IMR-90 (cell line): ENCODE results near the gene VSTM5. TPM values are rescaled to one million over a fixed set of nuclear protein-coding genes. Genes with fewer than 3 reads are reported as not detected.

Source experiments
- ATAC-seq: fragments of 200-7000 bp; cut with Tn5 transposase; 2 replicates; pipeline ENCODE4 v1.9.1; 2020; ENCODE audit warnings: low read depth, mild to moderate bottlenecking, moderate library complexity
- BruUV-seq: library from RNA; stranded (reverse); fragments of 400-500 nt; replicated peaks from 2 replicates; lab custom pipeline; 2021; lab: Mats Ljungman, UMichigan
- CTCF ChIA-PET: fragments of 300-600 bp; formaldehyde crosslinking; extraction: SDS; loops from one replicate; lab custom pipeline; 2021; ENCODE audit warnings: antibody characterized with exemption; lab: Yijun Ruan, JAX
- POLR2A ChIA-PET: fragments of 300-600 bp; sonication (Branson Sonifier 250); formaldehyde crosslinking; loops from one replicate; lab custom pipeline; 2022; ENCODE audit warnings: antibody characterized with exemption; ENCODE audit not compliant: unreplicated experiment; lab: Charles Lee
- DNase-seq: peaks from one replicate; pipeline ENCODE4 v3.0.0; 2013
- H2AFZ ChIP-seq: replicated peaks from 2 replicates; pipeline ENCODE3; 2013; ENCODE audit warnings: low read length, mild to moderate bottlenecking; ENCODE audit not compliant: poor library complexity
- H2AK5ac ChIP-seq: 2 replicates; pipeline ENCODE4 v1.6.1; 2013; ENCODE audit warnings: low read depth, low read length, inconsistent platforms
- H2AK9ac ChIP-seq: replicated peaks from 2 replicates; pipeline ENCODE3; 2013; ENCODE audit warnings: mild to moderate bottlenecking, low read depth, low read length, moderate library complexity; ENCODE audit not compliant: poor library complexity
- H2BK120ac ChIP-seq: 2 replicates; pipeline ENCODE4 v1.6.1; 2013; ENCODE audit warnings: low read depth, low read length, inconsistent platforms
- H2BK15ac ChIP-seq: 3 replicates; pipeline ENCODE4 v1.6.1; 2013; ENCODE audit warnings: low read depth, low read length, inconsistent platforms
- H2BK20ac ChIP-seq: 2 replicates; pipeline ENCODE4 v1.6.1; 2013; ENCODE audit warnings: low read depth, mild to moderate bottlenecking, inconsistent platforms, low read length, moderate library complexity
- H2BK5ac ChIP-seq: 2 replicates; pipeline ENCODE4 v1.6.1; 2013; ENCODE audit warnings: mild to moderate bottlenecking, low read depth, low read length, inconsistent platforms; ENCODE audit not compliant: poor library complexity, severe bottlenecking
- H3K14ac ChIP-seq: replicated peaks from 2 replicates; pipeline ENCODE4 v1.6.1; 2013; ENCODE audit warnings: low read depth, low read length, inconsistent platforms
- H3K18ac ChIP-seq: 2 replicates; pipeline ENCODE4 v1.6.1; 2013; ENCODE audit warnings: low read depth, low read length, control low read depth
- H3K23ac ChIP-seq: 2 replicates; pipeline ENCODE4 v1.6.1; 2013; ENCODE audit warnings: low read depth, low read length, inconsistent platforms
- H3K27ac ChIP-seq: 2 replicates; pipeline ENCODE4 v1.5.1; 2013; ENCODE audit warnings: mild to moderate bottlenecking, control low read depth, low read length; ENCODE audit not compliant: insufficient read depth
- H3K27me3 ChIP-seq: 2 replicates; pipeline ENCODE4 v1.6.1; 2013; ENCODE audit warnings: low read length; ENCODE audit not compliant: control insufficient read depth, insufficient read depth
- H3K36me3 ChIP-seq: 2 replicates; pipeline ENCODE4 v1.6.1; 2013; ENCODE audit warnings: low read length, mixed read lengths; ENCODE audit not compliant: control insufficient read depth, insufficient read depth
- H3K4ac ChIP-seq: 2 replicates; pipeline ENCODE4 v1.6.1; 2013; ENCODE audit warnings: low read depth, low read length, inconsistent platforms
- H3K4me1 ChIP-seq: 2 replicates; pipeline ENCODE4 v1.6.1; 2013; ENCODE audit warnings: low read length, mixed read lengths; ENCODE audit not compliant: control insufficient read depth, insufficient read depth
- H3K4me2 ChIP-seq: 2 replicates; pipeline ENCODE4 v1.6.1; 2013; ENCODE audit warnings: low read depth, mild to moderate bottlenecking, control low read depth, low read length, moderate library complexity
- H3K4me3 ChIP-seq: 2 replicates; pipeline ENCODE4 v1.5.1; 2013; ENCODE audit warnings: low read depth, mild to moderate bottlenecking, control low read depth, low read length, moderate library complexity; ENCODE audit not compliant: insufficient read depth
- H3K56ac ChIP-seq: 2 replicates; pipeline ENCODE4 v1.6.1; 2013; ENCODE audit warnings: low read length, inconsistent platforms; ENCODE audit not compliant: insufficient read depth; ENCODE audit errors: extremely low read depth
- H3K79me1 ChIP-seq, 2 experiments: 2 replicates each; pipeline ENCODE4 v1.6.1; 2013; ENCODE audit warnings: low read length in 2 of 2, inconsistent platforms in 1 of 2, low read depth in 1 of 2
- H3K9ac ChIP-seq: 2 replicates; pipeline ENCODE4 v1.6.1; 2013; ENCODE audit warnings: low read depth, low read length, control low read depth
- H3K9me1 ChIP-seq: 2 replicates; pipeline ENCODE4 v1.6.1; 2013; ENCODE audit warnings: low read length, inconsistent platforms; ENCODE audit not compliant: insufficient read depth
- H3K9me3 ChIP-seq: 2 replicates; pipeline ENCODE4 v1.6.1; 2013; ENCODE audit warnings: low read length; ENCODE audit not compliant: control insufficient read depth, insufficient read depth
- H4K20me1 ChIP-seq: 2 replicates; pipeline ENCODE4 v1.6.1; 2013; ENCODE audit warnings: low read length, inconsistent platforms; ENCODE audit not compliant: insufficient read depth
- H4K5ac ChIP-seq: 2 replicates; pipeline ENCODE4 v1.6.1; 2013; ENCODE audit warnings: mild to moderate bottlenecking, low read depth, low read length, control low read depth
- H4K8ac ChIP-seq, 2 experiments: 2 replicates each; pipeline ENCODE4 v1.6.1; 2013; ENCODE audit warnings: low read depth in 2 of 2, low read length in 2 of 2, control low read depth in 1 of 2, inconsistent platforms in 1 of 2
- H4K91ac ChIP-seq: 2 replicates; pipeline ENCODE4 v1.6.1; 2013; ENCODE audit warnings: low read depth, low read length, inconsistent platforms; ENCODE audit not compliant: insufficient read depth
- BHLHE40 ChIP-seq: fragments of 150-350 bp; IDR thresholded peaks from 2 replicates; pipeline ENCODE4 v1.6.1; 2016; ENCODE audit warnings: mild to moderate bottlenecking, low read depth, low read length
- CEBPB ChIP-seq: IDR thresholded peaks from 2 replicates; pipeline ENCODE4 v1.6.1; 2012; ENCODE audit warnings: low read depth, low read length, improper control_type of control experiment
- CHD1 ChIP-seq: IDR thresholded peaks from 2 replicates; pipeline ENCODE4 v1.6.1; 2012; ENCODE audit warnings: low read depth, low read length, improper control_type of control experiment
- CTCF ChIP-seq: conservative IDR thresholded peaks from 2 replicates; pipeline ENCODE4 v1.5.1; 2012; ENCODE audit warnings: mild to moderate bottlenecking, low read depth, low read length, improper control_type of control experiment
- ELK1 ChIP-seq: fragments of 150-350 bp; IDR thresholded peaks from 2 replicates; pipeline ENCODE4 v1.6.1; 2016; ENCODE audit warnings: low read depth, mild to moderate bottlenecking, low read length, moderate library complexity, borderline replicate concordance
- FOS ChIP-seq: fragments of 150-350 bp; IDR thresholded peaks from 2 replicates; pipeline ENCODE4 v1.6.1; 2016; ENCODE audit warnings: low read depth, low read length
- MAFK ChIP-seq: IDR thresholded peaks from 2 replicates; pipeline ENCODE4 v1.6.1; 2012; ENCODE audit warnings: low read depth, low read length, improper control_type of control experiment
- MAZ ChIP-seq: IDR thresholded peaks from 2 replicates; pipeline ENCODE4 v1.6.1; 2012; ENCODE audit warnings: low read depth, mild to moderate bottlenecking, low read length, improper control_type of control experiment, moderate library complexity, borderline replicate concordance
- MXI1 ChIP-seq: IDR thresholded peaks from 2 replicates; pipeline ENCODE4 v1.6.1; 2012; ENCODE audit warnings: low read depth, mild to moderate bottlenecking, low read length, moderate library complexity, borderline replicate concordance
- NFE2L2 ChIP-seq: fragments of 150-350 bp; IDR thresholded peaks from 2 replicates; pipeline ENCODE4 v1.6.1; 2016; ENCODE audit warnings: low read depth, mild to moderate bottlenecking, low read length
- POLR2A ChIP-seq: IDR thresholded peaks from 2 replicates; pipeline ENCODE4 v1.6.1; 2012; ENCODE audit warnings: mild to moderate bottlenecking, low read depth, low read length
- RAD21 ChIP-seq: IDR thresholded peaks from 2 replicates; pipeline ENCODE4 v1.6.1; 2012; ENCODE audit warnings: low read length, improper control_type of control experiment
- RCOR1 ChIP-seq: IDR thresholded peaks from 2 replicates; pipeline ENCODE4 v1.6.1; 2012; ENCODE audit warnings: mild to moderate bottlenecking, low read length, improper control_type of control experiment; ENCODE audit not compliant: insufficient replicate concordance
- RFX5 ChIP-seq: IDR thresholded peaks from 2 replicates; pipeline ENCODE4 v1.8.0; 2012; ENCODE audit warnings: low read depth, mild to moderate bottlenecking, low read length, moderate library complexity
- SMC3 ChIP-seq: fragments of 150-350 bp; IDR thresholded peaks from 2 replicates; pipeline ENCODE4 v1.6.1; 2016; ENCODE audit warnings: low read depth, mild to moderate bottlenecking, antibody characterized with exemption, low read length, moderate library complexity
- USF2 ChIP-seq: fragments of 150-350 bp; IDR thresholded peaks from 2 replicates; pipeline ENCODE4 v1.6.1; 2017; ENCODE audit warnings: mild to moderate bottlenecking, antibody characterized with exemption, low read length, low read depth
- WGBS, 2 experiments: methylation state at CpG; one replicate each; pipeline versions ENCODE4 v1.1.5 to v1.1.7; 2013; ENCODE audit warnings: missing lambda C conversion rate in 2 of 2; ENCODE audit not compliant: insufficient read length in 1 of 2; ENCODE audit errors: extremely low coverage in 2 of 2; 5-methylcytosine and 5-hydroxymethylcytosine counted together
- dilution Hi-C: fragments of 300-500 bp; cut with HindIII; formaldehyde crosslinking; loops from one replicate; pipeline ENCODE4 v1.14.3; 2018; ENCODE audit warnings: low sequenced_read_pairs; ENCODE audit not compliant: unreplicated experiment
- in situ Hi-C: fragments of 300-500 bp; cut with MboI; formaldehyde crosslinking; loops from 3 replicates; pipeline ENCODE4 v1.14.3; 2019; ENCODE audit warnings: low sequenced_read_pairs, inconsistent platforms, mixed read lengths
- intact Hi-C: fragments of 100-400 bp; cut with micrococcal nuclease; formaldehyde crosslinking; loops from 2 replicates; pipeline ENCODE4 v1.10.0; 2022
- polyA plus RNA-seq, 3 experiments: library from polyadenylated mRNA; depleted of rRNA; stranded (reverse); fragments of >200 nt; gene quantifications; 2 replicates each; pipeline ENCODE4 v1.2.3, GENCODE V29; 2012; ENCODE audit warnings: low replicate concordance in 1 of 3
- total RNA-seq: library from RNA; depleted of rRNA; stranded (reverse); fragments of >200 nt; gene quantifications from 2 replicates; pipeline ENCODE4 v1.2.3, GENCODE V29; 2012

Gene VSTM5
- total and polyA plus RNA-seq, 2 of the 4 experiments (the other 2 are of a cell fraction), result 0.36 to 0.43 TPM

GRCh38 chr11:93814966-93815633 is 35.3 kb downstream of the VSTM5 start:
- intact Hi-C loops (no loop called here), in situ Hi-C loops (no loop called here), dilution Hi-C loops (no loop called here)
- ChIA-PET CTCF (interaction anchor here (0.5 kb wide), 1 partner anchor 21 kb away, joined by 3 read pairs; no protein-coding TSS in a partner anchor), POLR2A (no interaction called here)
- Histone ChIP-seq H2BK15ac (no peak overlapping the region), H3K23ac (no peak overlapping the region), H2AFZ (no peak overlapping the region), H3K4ac (no peak overlapping the region), H2BK5ac (no peak overlapping the region), H3K56ac (no peak overlapping the region), H4K91ac (no peak overlapping the region), H3K27me3 (no peaks in the 10 kb centered on the region), H4K8ac (no peak overlapping the region), H3K4me2 (no peak overlapping the region), H2BK120ac (no peak overlapping the region), H2AK9ac (no peak overlapping the region), H3K18ac (no peak overlapping the region), H4K20me1 (no peaks in the 10 kb centered on the region), H3K4me1 (no peaks in the 10 kb centered on the region), H2AK5ac (no peak overlapping the region), H3K9me3 (no peaks in the 10 kb centered on the region), H4K5ac (no peak overlapping the region), H3K9me1 (no peaks in the 10 kb centered on the region), H3K79me1 (0 out of 4 replicates have a peak, but pooled peaks cover 3% of the 10 kb centered on the region in 2 experiments), H3K36me3 (peaks cover 26% of the 10 kb centered on the region), H2BK20ac (no peak overlapping the region), H3K4me3 (no peak overlapping the region), H3K9ac (no peak overlapping the region), H3K27ac (no peak overlapping the region), H3K14ac (no peak overlapping the region)
- ATAC-seq (no peak), DNase-seq (no peak)
- TF ChIP-seq NFE2L2 (no peak), MAFK (no peak), SMC3 (no peak), CHD1 (no peak), BHLHE40 (no peak), RFX5 (no peak), ELK1 (no peak), RAD21 (no peak), RCOR1 (no peak), MXI1 (no peak), MAZ (no peak), CTCF (no peak), POLR2A (no peak), USF2 (no peak), CEBPB (no peak), FOS (no peak)
- WGBS, 2 experiments, result no CpG with 5 or more reads among the region's 6 CpGs
- BruUV-seq, result no TSS peak
